IMR-90 (cell line): ENCODE data around the gene KCNG4. TPM values are rescaled to one million over a fixed set of nuclear protein-coding genes. Genes with fewer than 3 reads are reported as not detected.

Experiments used
- ATAC-seq: fragments of 200-7000 bp; cut with Tn5 transposase; 2 replicates; pipeline ENCODE4 v1.9.1; 2020; ENCODE audit warnings: low read depth, mild to moderate bottlenecking, moderate library complexity
- BruUV-seq: library from RNA; stranded (reverse); fragments of 400-500 nt; replicated peaks from 2 replicates; lab custom pipeline; 2021; lab: Mats Ljungman, UMichigan
- CTCF ChIA-PET: fragments of 300-600 bp; formaldehyde crosslinking; extraction: SDS; loops from one replicate; lab custom pipeline; 2021; ENCODE audit warnings: antibody characterized with exemption; lab: Yijun Ruan, JAX
- POLR2A ChIA-PET: fragments of 300-600 bp; sonication (Branson Sonifier 250); formaldehyde crosslinking; loops from one replicate; lab custom pipeline; 2022; ENCODE audit warnings: antibody characterized with exemption; ENCODE audit not compliant: unreplicated experiment; lab: Charles Lee
- DNase-seq: peaks from one replicate; pipeline ENCODE4 v3.0.0; 2013
- H2AFZ ChIP-seq: replicated peaks from 2 replicates; pipeline ENCODE3; 2013; ENCODE audit warnings: low read length, mild to moderate bottlenecking; ENCODE audit not compliant: poor library complexity
- H2AK5ac ChIP-seq: 2 replicates; pipeline ENCODE4 v1.6.1; 2013; ENCODE audit warnings: low read depth, low read length, inconsistent platforms
- H2AK9ac ChIP-seq: replicated peaks from 2 replicates; pipeline ENCODE3; 2013; ENCODE audit warnings: mild to moderate bottlenecking, low read depth, low read length, moderate library complexity; ENCODE audit not compliant: poor library complexity
- H2BK120ac ChIP-seq: 2 replicates; pipeline ENCODE4 v1.6.1; 2013; ENCODE audit warnings: low read depth, low read length, inconsistent platforms
- H2BK15ac ChIP-seq: 3 replicates; pipeline ENCODE4 v1.6.1; 2013; ENCODE audit warnings: low read depth, low read length, inconsistent platforms
- H2BK20ac ChIP-seq: 2 replicates; pipeline ENCODE4 v1.6.1; 2013; ENCODE audit warnings: low read depth, mild to moderate bottlenecking, inconsistent platforms, low read length, moderate library complexity
- H2BK5ac ChIP-seq: 2 replicates; pipeline ENCODE4 v1.6.1; 2013; ENCODE audit warnings: mild to moderate bottlenecking, low read depth, low read length, inconsistent platforms; ENCODE audit not compliant: poor library complexity, severe bottlenecking
- H3K14ac ChIP-seq: replicated peaks from 2 replicates; pipeline ENCODE4 v1.6.1; 2013; ENCODE audit warnings: low read depth, low read length, inconsistent platforms
- H3K18ac ChIP-seq: 2 replicates; pipeline ENCODE4 v1.6.1; 2013; ENCODE audit warnings: low read depth, low read length, control low read depth
- H3K23ac ChIP-seq: 2 replicates; pipeline ENCODE4 v1.6.1; 2013; ENCODE audit warnings: low read depth, low read length, inconsistent platforms
- H3K27ac ChIP-seq: 2 replicates; pipeline ENCODE4 v1.5.1; 2013; ENCODE audit warnings: mild to moderate bottlenecking, control low read depth, low read length; ENCODE audit not compliant: insufficient read depth
- H3K27me3 ChIP-seq: 2 replicates; pipeline ENCODE4 v1.6.1; 2013; ENCODE audit warnings: low read length; ENCODE audit not compliant: control insufficient read depth, insufficient read depth
- H3K36me3 ChIP-seq: 2 replicates; pipeline ENCODE4 v1.6.1; 2013; ENCODE audit warnings: low read length, mixed read lengths; ENCODE audit not compliant: control insufficient read depth, insufficient read depth
- H3K4ac ChIP-seq: 2 replicates; pipeline ENCODE4 v1.6.1; 2013; ENCODE audit warnings: low read depth, low read length, inconsistent platforms
- H3K4me1 ChIP-seq: 2 replicates; pipeline ENCODE4 v1.6.1; 2013; ENCODE audit warnings: low read length, mixed read lengths; ENCODE audit not compliant: control insufficient read depth, insufficient read depth
- H3K4me2 ChIP-seq: 2 replicates; pipeline ENCODE4 v1.6.1; 2013; ENCODE audit warnings: low read depth, mild to moderate bottlenecking, control low read depth, low read length, moderate library complexity
- H3K4me3 ChIP-seq: 2 replicates; pipeline ENCODE4 v1.5.1; 2013; ENCODE audit warnings: low read depth, mild to moderate bottlenecking, control low read depth, low read length, moderate library complexity; ENCODE audit not compliant: insufficient read depth
- H3K56ac ChIP-seq: 2 replicates; pipeline ENCODE4 v1.6.1; 2013; ENCODE audit warnings: low read length, inconsistent platforms; ENCODE audit not compliant: insufficient read depth; ENCODE audit errors: extremely low read depth
- H3K79me1 ChIP-seq, 2 experiments: 2 replicates each; pipeline ENCODE4 v1.6.1; 2013; ENCODE audit warnings: low read length in 2 of 2, inconsistent platforms in 1 of 2, low read depth in 1 of 2
- H3K9ac ChIP-seq: 2 replicates; pipeline ENCODE4 v1.6.1; 2013; ENCODE audit warnings: low read depth, low read length, control low read depth
- H3K9me1 ChIP-seq: 2 replicates; pipeline ENCODE4 v1.6.1; 2013; ENCODE audit warnings: low read length, inconsistent platforms; ENCODE audit not compliant: insufficient read depth
- H3K9me3 ChIP-seq: 2 replicates; pipeline ENCODE4 v1.6.1; 2013; ENCODE audit warnings: low read length; ENCODE audit not compliant: control insufficient read depth, insufficient read depth
- H4K20me1 ChIP-seq: 2 replicates; pipeline ENCODE4 v1.6.1; 2013; ENCODE audit warnings: low read length, inconsistent platforms; ENCODE audit not compliant: insufficient read depth
- H4K5ac ChIP-seq: 2 replicates; pipeline ENCODE4 v1.6.1; 2013; ENCODE audit warnings: mild to moderate bottlenecking, low read depth, low read length, control low read depth
- H4K8ac ChIP-seq, 2 experiments: 2 replicates each; pipeline ENCODE4 v1.6.1; 2013; ENCODE audit warnings: low read depth in 2 of 2, low read length in 2 of 2, control low read depth in 1 of 2, inconsistent platforms in 1 of 2
- H4K91ac ChIP-seq: 2 replicates; pipeline ENCODE4 v1.6.1; 2013; ENCODE audit warnings: low read depth, low read length, inconsistent platforms; ENCODE audit not compliant: insufficient read depth
- BHLHE40 ChIP-seq: fragments of 150-350 bp; IDR thresholded peaks from 2 replicates; pipeline ENCODE4 v1.6.1; 2016; ENCODE audit warnings: mild to moderate bottlenecking, low read depth, low read length
- CEBPB ChIP-seq: IDR thresholded peaks from 2 replicates; pipeline ENCODE4 v1.6.1; 2012; ENCODE audit warnings: low read depth, low read length, improper control_type of control experiment
- FOS ChIP-seq: fragments of 150-350 bp; IDR thresholded peaks from 2 replicates; pipeline ENCODE4 v1.6.1; 2016; ENCODE audit warnings: low read depth, low read length
- MAFK ChIP-seq: IDR thresholded peaks from 2 replicates; pipeline ENCODE4 v1.6.1; 2012; ENCODE audit warnings: low read depth, low read length, improper control_type of control experiment
- MAZ ChIP-seq: IDR thresholded peaks from 2 replicates; pipeline ENCODE4 v1.6.1; 2012; ENCODE audit warnings: low read depth, mild to moderate bottlenecking, low read length, improper control_type of control experiment, moderate library complexity, borderline replicate concordance
- MXI1 ChIP-seq: IDR thresholded peaks from 2 replicates; pipeline ENCODE4 v1.6.1; 2012; ENCODE audit warnings: low read depth, mild to moderate bottlenecking, low read length, moderate library complexity, borderline replicate concordance
- NFE2L2 ChIP-seq: fragments of 150-350 bp; IDR thresholded peaks from 2 replicates; pipeline ENCODE4 v1.6.1; 2016; ENCODE audit warnings: low read depth, mild to moderate bottlenecking, low read length
- POLR2A ChIP-seq: IDR thresholded peaks from 2 replicates; pipeline ENCODE4 v1.6.1; 2012; ENCODE audit warnings: mild to moderate bottlenecking, low read depth, low read length
- RAD21 ChIP-seq: IDR thresholded peaks from 2 replicates; pipeline ENCODE4 v1.6.1; 2012; ENCODE audit warnings: low read length, improper control_type of control experiment
- RCOR1 ChIP-seq: IDR thresholded peaks from 2 replicates; pipeline ENCODE4 v1.6.1; 2012; ENCODE audit warnings: mild to moderate bottlenecking, low read length, improper control_type of control experiment; ENCODE audit not compliant: insufficient replicate concordance
- RFX5 ChIP-seq: IDR thresholded peaks from 2 replicates; pipeline ENCODE4 v1.8.0; 2012; ENCODE audit warnings: low read depth, mild to moderate bottlenecking, low read length, moderate library complexity
- SMC3 ChIP-seq: fragments of 150-350 bp; IDR thresholded peaks from 2 replicates; pipeline ENCODE4 v1.6.1; 2016; ENCODE audit warnings: low read depth, mild to moderate bottlenecking, antibody characterized with exemption, low read length, moderate library complexity
- WGBS, 2 experiments: methylation state at CpG; one replicate each; pipeline versions ENCODE4 v1.1.5 to v1.1.7; 2013; ENCODE audit warnings: missing lambda C conversion rate in 2 of 2; ENCODE audit not compliant: insufficient read length in 1 of 2; ENCODE audit errors: extremely low coverage in 2 of 2; 5-methylcytosine and 5-hydroxymethylcytosine counted together
- dilution Hi-C: fragments of 300-500 bp; cut with HindIII; formaldehyde crosslinking; loops from one replicate; pipeline ENCODE4 v1.14.3; 2018; ENCODE audit warnings: low sequenced_read_pairs; ENCODE audit not compliant: unreplicated experiment
- in situ Hi-C: fragments of 300-500 bp; cut with MboI; formaldehyde crosslinking; loops from 3 replicates; pipeline ENCODE4 v1.14.3; 2019; ENCODE audit warnings: low sequenced_read_pairs, inconsistent platforms, mixed read lengths
- intact Hi-C: fragments of 100-400 bp; cut with micrococcal nuclease; formaldehyde crosslinking; loops from 2 replicates; pipeline ENCODE4 v1.10.0; 2022
- polyA plus RNA-seq, 3 experiments: library from polyadenylated mRNA; depleted of rRNA; stranded (reverse); fragments of >200 nt; gene quantifications; 2 replicates each; pipeline ENCODE4 v1.2.3, GENCODE V29; 2012; ENCODE audit warnings: low replicate concordance in 1 of 3
- total RNA-seq: library from RNA; depleted of rRNA; stranded (reverse); fragments of >200 nt; gene quantifications from 2 replicates; pipeline ENCODE4 v1.2.3, GENCODE V29; 2012
- TF ChIP-seq, protein P1 (sequence below): fragments of 150-350 bp; IDR thresholded peaks from 2 replicates; pipeline ENCODE4 v1.6.1; 2016; ENCODE audit warnings: low read depth, mild to moderate bottlenecking, low read length, moderate library complexity, borderline replicate concordance
- TF ChIP-seq, protein P2 (sequence below): conservative IDR thresholded peaks from 2 replicates; pipeline ENCODE4 v1.5.1; 2012; ENCODE audit warnings: mild to moderate bottlenecking, low read depth, low read length, improper control_type of control experiment
- TF ChIP-seq, protein P3 (sequence below): fragments of 150-350 bp; IDR thresholded peaks from 2 replicates; pipeline ENCODE4 v1.6.1; 2017; ENCODE audit warnings: mild to moderate bottlenecking, antibody characterized with exemption, low read length, low read depth

The KCNG4 gene
- total and polyA plus RNA-seq, 2 of the 4 experiments (the other 2 are of a cell fraction): not detected

DNA sequence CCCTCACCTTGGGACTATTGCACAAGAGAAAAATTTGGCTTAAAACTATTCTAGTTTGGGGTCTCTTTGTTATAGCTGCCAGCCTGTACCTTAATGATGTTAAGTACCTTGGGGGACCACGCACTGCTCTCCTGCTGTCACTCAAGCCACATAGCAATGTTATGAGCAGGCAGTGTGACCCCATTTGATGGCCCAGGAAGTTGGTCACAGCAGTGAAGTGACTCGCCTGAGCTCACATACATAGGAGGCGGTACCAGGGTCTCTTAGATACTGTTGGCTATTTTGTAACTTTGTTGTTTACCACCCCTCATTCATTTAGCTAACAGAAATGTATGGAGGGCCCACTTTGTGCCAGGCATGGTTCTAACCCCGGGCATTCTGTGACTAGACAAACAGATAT lies 16.4 kb downstream of the KCNG4 start:
- Histone ChIP-seq H4K20me1 (no peaks in the 10 kb centered on the region), H3K4me1 (peaks cover 7% of the 10 kb centered on the region), H3K4me2 (no peak overlapping the region), H4K91ac (no peak overlapping the region), H3K27me3 (peaks cover 11% of the 10 kb centered on the region), H2AK9ac (no peak overlapping the region), H2BK20ac (no peak overlapping the region), H2BK120ac (no peak overlapping the region), H2AFZ (no peak overlapping the region), H2BK5ac (no peak overlapping the region), H2AK5ac (no peak overlapping the region), H3K9ac (no peak overlapping the region), H3K9me1 (peaks cover 6% of the 10 kb centered on the region; the same call in 1 of the 2 replicates), H3K23ac (no peak overlapping the region), H3K4me3 (no peak overlapping the region), H3K18ac (no peak overlapping the region), H3K27ac (no peak overlapping the region), H3K56ac (no peak overlapping the region), H3K4ac (no peak overlapping the region), H2BK15ac (no peak overlapping the region), H3K79me1 (no peaks in the 10 kb centered on the region), H4K8ac (no peak overlapping the region), H3K14ac (no peak overlapping the region), H3K36me3 (no peaks in the 10 kb centered on the region), H3K9me3 (no peaks in the 10 kb centered on the region), H4K5ac (no peak overlapping the region)
- CTCF ChIA-PET: no interaction called here
- ATAC-seq (no peak), DNase-seq (peak; percentile 8)
- no TSS peak for BruUV-seq
- dilution Hi-C loops: no loop called here
- in situ Hi-C loops: no loop called here
- POLR2A ChIA-PET: no interaction called here
- 33% methylated on average over 1 of the region's 4 CpGs; no CpG with 5 or more reads in 1 of the 2 experiments for WGBS, 2 experiments
- intact Hi-C loops: no loop called here
- TF ChIP-seq CEBPB: no peak
- no peak for TF ChIP-seq POLR2A
- TF ChIP-seq RAD21: no peak
- TF ChIP-seq SMC3: no peak
- no peak for TF ChIP-seq FOS
- TF ChIP-seq, protein P1, sequence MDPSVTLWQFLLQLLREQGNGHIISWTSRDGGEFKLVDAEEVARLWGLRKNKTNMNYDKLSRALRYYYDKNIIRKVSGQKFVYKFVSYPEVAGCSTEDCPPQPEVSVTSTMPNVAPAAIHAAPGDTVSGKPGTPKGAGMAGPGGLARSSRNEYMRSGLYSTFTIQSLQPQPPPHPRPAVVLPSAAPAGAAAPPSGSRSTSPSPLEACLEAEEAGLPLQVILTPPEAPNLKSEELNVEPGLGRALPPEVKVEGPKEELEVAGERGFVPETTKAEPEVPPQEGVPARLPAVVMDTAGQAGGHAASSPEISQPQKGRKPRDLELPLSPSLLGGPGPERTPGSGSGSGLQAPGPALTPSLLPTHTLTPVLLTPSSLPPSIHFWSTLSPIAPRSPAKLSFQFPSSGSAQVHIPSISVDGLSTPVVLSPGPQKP: no peak
- TF ChIP-seq, protein P2, sequence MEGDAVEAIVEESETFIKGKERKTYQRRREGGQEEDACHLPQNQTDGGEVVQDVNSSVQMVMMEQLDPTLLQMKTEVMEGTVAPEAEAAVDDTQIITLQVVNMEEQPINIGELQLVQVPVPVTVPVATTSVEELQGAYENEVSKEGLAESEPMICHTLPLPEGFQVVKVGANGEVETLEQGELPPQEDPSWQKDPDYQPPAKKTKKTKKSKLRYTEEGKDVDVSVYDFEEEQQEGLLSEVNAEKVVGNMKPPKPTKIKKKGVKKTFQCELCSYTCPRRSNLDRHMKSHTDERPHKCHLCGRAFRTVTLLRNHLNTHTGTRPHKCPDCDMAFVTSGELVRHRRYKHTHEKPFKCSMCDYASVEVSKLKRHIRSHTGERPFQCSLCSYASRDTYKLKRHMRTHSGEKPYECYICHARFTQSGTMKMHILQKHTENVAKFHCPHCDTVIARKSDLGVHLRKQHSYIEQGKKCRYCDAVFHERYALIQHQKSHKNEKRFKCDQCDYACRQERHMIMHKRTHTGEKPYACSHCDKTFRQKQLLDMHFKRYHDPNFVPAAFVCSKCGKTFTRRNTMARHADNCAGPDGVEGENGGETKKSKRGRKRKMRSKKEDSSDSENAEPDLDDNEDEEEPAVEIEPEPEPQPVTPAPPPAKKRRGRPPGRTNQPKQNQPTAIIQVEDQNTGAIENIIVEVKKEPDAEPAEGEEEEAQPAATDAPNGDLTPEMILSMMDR: no peak
- no peak for TF ChIP-seq BHLHE40
- no peak for TF ChIP-seq MAFK
- no peak for TF ChIP-seq RFX5
- TF ChIP-seq NFE2L2: no peak
- TF ChIP-seq, protein P3, sequence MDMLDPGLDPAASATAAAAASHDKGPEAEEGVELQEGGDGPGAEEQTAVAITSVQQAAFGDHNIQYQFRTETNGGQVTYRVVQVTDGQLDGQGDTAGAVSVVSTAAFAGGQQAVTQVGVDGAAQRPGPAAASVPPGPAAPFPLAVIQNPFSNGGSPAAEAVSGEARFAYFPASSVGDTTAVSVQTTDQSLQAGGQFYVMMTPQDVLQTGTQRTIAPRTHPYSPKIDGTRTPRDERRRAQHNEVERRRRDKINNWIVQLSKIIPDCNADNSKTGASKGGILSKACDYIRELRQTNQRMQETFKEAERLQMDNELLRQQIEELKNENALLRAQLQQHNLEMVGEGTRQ: no peak
- no peak for TF ChIP-seq MAZ
- TF ChIP-seq RCOR1: no peak
- TF ChIP-seq MXI1: no peak
